Psoas muscle (tissue), 8 donors: ENCODE measurements around the gene NKX2-3. TPM values are rescaled to one million over a fixed set of nuclear protein-coding genes. Genes with fewer than 3 reads are reported as not detected.

Source experiments
- ATAC-seq, 4 donors: fragments of 200-7000 bp; cut with Tn5 transposase; one replicate each; pipeline ENCODE4 v1.9.1; 2020; ENCODE audit warnings: moderate library complexity in 3 of 4, mild to moderate bottlenecking in 2 of 4
- DNase-seq, 2 donors: peaks; one replicate each; pipeline ENCODE4 v3.0.0-alpha.2; 2020
- H3K27ac ChIP-seq: fragments of 200-600 bp; one replicate; pipeline ENCODE4 v1.8.0; 2022
- H3K27me3 ChIP-seq, 3 donors: fragments of 200-600 bp in 1 of 3; one replicate each; pipeline versions ENCODE4 v1.6.1 to v1.8.0; 2013 to 2022; ENCODE audit warnings: low read length in 2 of 3, mild to moderate bottlenecking in 2 of 3, moderate library complexity in 1 of 3; ENCODE audit not compliant: insufficient read depth in 3 of 3
- H3K36me3 ChIP-seq, 2 donors: fragments of 200-600 bp in 1 of 2; one replicate each; pipeline versions ENCODE4 v1.6.1 to v1.8.0; 2013 to 2022; ENCODE audit warnings: low read depth in 1 of 2, mild to moderate bottlenecking in 1 of 2, moderate library complexity in 1 of 2; ENCODE audit not compliant: insufficient read depth in 1 of 2
- H3K4me1 ChIP-seq: fragments of 200-600 bp; one replicate; pipeline ENCODE4 v1.8.0; 2022
- H3K4me3 ChIP-seq: fragments of 200-600 bp; one replicate; pipeline ENCODE4 v1.8.0; 2022; ENCODE audit warnings: mild to moderate bottlenecking
- H3K9me3 ChIP-seq: fragments of 200-600 bp; one replicate; pipeline ENCODE4 v1.8.0; 2022
- WGBS, 3 donors: extraction: QIAGEN DNeasy Blood & Tissue Kit; methylation state at CpG; one replicate each; pipeline versions ENCODE4 v1.1.6 to v1.1.7; 2013; 5-methylcytosine and 5-hydroxymethylcytosine counted together
- intact Hi-C, 2 donors: fragments of 100-400 bp; cut with DNase I; formaldehyde crosslinking; loops; one replicate each; pipeline versions ENCODE4 v1.11.0 to v1.14.2; 2022
- polyA plus RNA-seq, 3 donors: library from polyadenylated mRNA; stranded (reverse); fragments of 200-250 nt; gene quantifications; one replicate each; pipeline ENCODE4 v1.2.3, GENCODE V29; 2013
- total RNA-seq, 4 donors: library from RNA; stranded (reverse); fragmentation: NEBNext Ultra II Directional in 2 of 4; extraction: Animal tissue kit (Norgen Biotek cat#: 25700) in 2 of 4; gene quantifications; one replicate each; pipeline versions ENCODE4 v1.2.1 to v1.2.4, GENCODE V29; 2021 to 2023
- TF ChIP-seq, protein P1 (sequence below): fragments of 200-600 bp; IDR thresholded peaks from one replicate; pipeline ENCODE4 v1.8.0; 2022; ENCODE audit warnings: antibody characterized with exemption
- donor health status: healthy with polysubstance abuse.
- donor health status: DM: no; HTN: no; CAD: no; lungs with moderate emphysema.
- donor health status: Bipolar disorder and iron deficiency.
- donor health status: healthy.
- donor health status: DM: yes; HTN: yes; CAD: no.
- donor health status: DM: no; HTN: no; CAD: no.
- donor health status: DM: no; HTN: no; CAD: no.
- donor health status: DM: yes; HTN: yes; CAD: no.

Gene NKX2-3
- total and polyA plus RNA-seq, 7 donors, result not detected

DNA sequence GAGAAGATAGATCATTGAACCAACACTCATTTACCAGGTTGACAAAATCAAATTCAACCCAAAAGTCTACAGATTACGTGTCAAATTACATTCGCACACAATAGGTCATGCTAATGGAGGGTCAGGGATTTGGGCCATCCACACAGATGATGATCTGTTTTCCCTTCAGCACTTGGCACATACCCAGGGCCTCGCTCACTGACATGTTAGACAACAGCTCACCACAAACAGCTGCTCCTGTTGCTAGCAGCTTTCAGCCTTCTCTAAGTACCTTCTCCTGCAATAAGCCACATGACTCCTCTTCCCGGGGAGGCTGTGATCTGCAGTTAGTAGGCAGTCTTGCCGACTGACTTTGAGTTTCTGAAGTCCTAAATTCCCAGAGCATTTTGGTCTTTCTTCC is 18.4 kb downstream of the NKX2-3 start:
- intact Hi-C loops, result no loop called here
- Histone ChIP-seq H3K4me3 (peak overlapping the region; percentile 30), H3K4me1 (peaks cover 11% of the 10 kb centered on the region), H3K27ac (peak overlapping the region; percentile 4), H3K9me3 (no peaks in the 10 kb centered on the region), H3K27me3 (peaks cover 2 to 75% (median 5%) of the 10 kb centered on the region in 3 donors), H3K36me3 (no peaks in the 10 kb centered on the region)
- TF ChIP-seq, protein P1, sequence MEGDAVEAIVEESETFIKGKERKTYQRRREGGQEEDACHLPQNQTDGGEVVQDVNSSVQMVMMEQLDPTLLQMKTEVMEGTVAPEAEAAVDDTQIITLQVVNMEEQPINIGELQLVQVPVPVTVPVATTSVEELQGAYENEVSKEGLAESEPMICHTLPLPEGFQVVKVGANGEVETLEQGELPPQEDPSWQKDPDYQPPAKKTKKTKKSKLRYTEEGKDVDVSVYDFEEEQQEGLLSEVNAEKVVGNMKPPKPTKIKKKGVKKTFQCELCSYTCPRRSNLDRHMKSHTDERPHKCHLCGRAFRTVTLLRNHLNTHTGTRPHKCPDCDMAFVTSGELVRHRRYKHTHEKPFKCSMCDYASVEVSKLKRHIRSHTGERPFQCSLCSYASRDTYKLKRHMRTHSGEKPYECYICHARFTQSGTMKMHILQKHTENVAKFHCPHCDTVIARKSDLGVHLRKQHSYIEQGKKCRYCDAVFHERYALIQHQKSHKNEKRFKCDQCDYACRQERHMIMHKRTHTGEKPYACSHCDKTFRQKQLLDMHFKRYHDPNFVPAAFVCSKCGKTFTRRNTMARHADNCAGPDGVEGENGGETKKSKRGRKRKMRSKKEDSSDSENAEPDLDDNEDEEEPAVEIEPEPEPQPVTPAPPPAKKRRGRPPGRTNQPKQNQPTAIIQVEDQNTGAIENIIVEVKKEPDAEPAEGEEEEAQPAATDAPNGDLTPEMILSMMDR, result no peak
- WGBS, 3 donors, result 6 to 16% (median 11%) methylated on average over 5 of the region's 5 CpGs
- ATAC-seq (peak; percentile 53 to 90 (median 70)), DNase-seq (peak in 1 of 2 donors; percentile 44)

DNA sequence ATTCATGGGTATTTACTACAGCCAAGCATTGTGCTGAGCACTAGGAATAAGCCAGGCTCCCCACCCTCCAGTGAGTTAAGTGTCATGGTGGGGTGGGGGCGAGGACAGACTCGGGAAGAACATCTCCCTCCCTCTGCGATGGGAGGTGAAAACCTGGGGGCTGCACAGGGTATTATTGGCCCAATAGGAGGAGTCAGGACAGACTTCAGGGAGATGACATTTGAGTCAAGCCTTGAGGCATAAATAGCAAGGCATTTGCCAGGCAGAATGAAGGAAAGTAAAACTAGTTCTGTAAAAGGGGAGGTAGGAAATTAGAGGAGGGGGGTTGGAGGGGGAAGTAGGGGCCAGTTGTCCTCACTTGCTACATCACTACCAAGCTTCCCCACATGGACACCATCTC is 18.9 kb downstream of the NKX2-3 start:
- peak overlapping the region; percentile 4 for H3K27ac ChIP-seq
- H3K4me3 ChIP-seq, result peak overlapping the region; percentile 30
- DNase-seq (no peak), ATAC-seq (peak in 1 of 4 donors; percentile 21)
- no peaks in the 10 kb centered on the region for H3K36me3 ChIP-seq
- no peaks in the 10 kb centered on the region for H3K9me3 ChIP-seq
- H3K27me3 ChIP-seq, result peaks cover 2 to 76% (median 4%) of the 10 kb centered on the region in 3 donors
- intact Hi-C loops, result no loop called here
- TF ChIP-seq, protein P1, result no peak
- 7 to 16% (median 16%) methylated on average over 3 of the region's 3 CpGs for WGBS, 3 donors
- H3K4me1 ChIP-seq, result peaks cover 11% of the 10 kb centered on the region

DNA sequence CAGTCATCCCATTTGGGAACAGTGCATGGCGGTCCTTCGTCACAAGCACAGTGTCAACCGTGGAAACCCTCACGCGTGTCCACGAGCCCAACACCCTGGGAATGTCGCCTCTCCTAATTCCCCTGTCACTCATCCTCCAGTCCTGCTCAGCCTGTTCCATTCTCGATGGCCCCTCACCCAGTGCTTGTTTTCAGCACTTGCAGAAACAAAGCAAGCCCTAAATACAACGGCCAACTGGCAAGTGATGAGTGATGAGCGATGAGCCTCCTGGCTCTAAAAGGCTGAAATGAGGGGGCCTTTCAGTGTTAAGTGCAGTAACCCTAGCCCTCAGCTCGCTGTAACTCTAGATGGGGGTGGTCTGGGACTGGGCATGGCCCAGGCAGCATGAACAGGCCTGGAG is 22.6 kb downstream of the NKX2-3 start:
- WGBS, 3 donors, result 45 to 49% (median 47%) methylated on average over 11 of the region's 11 CpGs
- no peak for ATAC-seq
- intact Hi-C loops, result loop anchor here in 1 of 2 donors (5.0 kb wide), 1 partner anchor 162 kb away; no protein-coding TSS in a partner anchor
- no peak overlapping the region for H3K27ac ChIP-seq
- no peaks in the 10 kb centered on the region for H3K36me3 ChIP-seq
- H3K4me1 ChIP-seq, result peaks cover 11% of the 10 kb centered on the region
- H3K27me3 ChIP-seq, result peaks cover 2 to 56% (median 4%) of the 10 kb centered on the region in 3 donors
- TF ChIP-seq, protein P1, result no peak
- DNase-seq, result no peak
- no peak overlapping the region for H3K4me3 ChIP-seq
- H3K9me3 ChIP-seq, result no peaks in the 10 kb centered on the region

DNA sequence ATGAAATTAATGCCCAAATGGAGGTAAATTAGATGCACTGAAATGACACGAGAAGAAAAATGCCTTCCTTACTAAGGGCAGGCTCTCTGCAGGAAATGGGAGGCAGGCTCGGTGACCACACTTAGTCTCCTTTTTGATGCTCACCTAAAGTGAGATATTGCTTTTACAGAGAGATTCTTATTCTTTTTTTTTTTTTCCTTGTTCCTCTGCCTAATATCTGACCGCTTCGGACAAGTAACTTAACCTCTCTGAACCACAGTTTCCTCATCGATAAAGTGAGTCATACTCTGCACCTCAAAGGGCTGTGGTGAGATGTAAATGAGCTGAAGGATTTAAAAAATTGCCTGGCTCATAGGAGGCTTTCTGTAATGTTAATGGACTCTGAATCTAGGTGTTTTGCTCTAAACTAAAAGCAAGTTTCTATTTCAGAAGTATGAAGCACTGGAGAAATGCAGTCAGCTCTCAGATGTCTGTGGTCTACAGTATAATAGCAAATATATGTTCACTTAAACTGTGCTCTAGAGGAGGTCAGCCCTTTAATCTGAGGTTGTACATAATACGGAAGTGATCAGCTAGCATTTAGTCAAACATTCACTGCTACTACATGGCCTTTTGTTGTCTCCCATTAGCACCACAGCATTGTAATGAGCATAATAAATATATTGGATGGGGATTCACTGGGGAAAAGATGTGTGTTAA is 23.2 kb downstream of the NKX2-3 start:
- Histone ChIP-seq H3K27ac (no peak overlapping the region), H3K27me3 (peaks cover 2 to 50% (median 4%) of the 10 kb centered on the region in 3 donors), H3K36me3 (no peaks in the 10 kb centered on the region), H3K4me1 (peaks cover 9% of the 10 kb centered on the region), H3K4me3 (no peak overlapping the region), H3K9me3 (no peaks in the 10 kb centered on the region)
- ATAC-seq (no peak), DNase-seq (no peak)
- intact Hi-C loops, result loop anchor here in 1 of 2 donors (5.0 kb wide), 1 partner anchor 161 kb away; no protein-coding TSS in a partner anchor
- WGBS, 3 donors, result 38 to 51% (median 39%) methylated on average over 6 of the region's 6 CpGs
- TF ChIP-seq, protein P1, result no peak
